ENCODE measurements around the gene SIDT2.

Gene SIDT2

GRCh38 chr11:117189941-117190544 lies 11.5 kb downstream of the SIDT2 start:
- no peak for DNase-seq

- no peak for DNase-seq
Observed at GRCh38 chr11:117191680-117192400, 13.3 kb downstream of the SIDT2 start.

- DNase-seq: no peak
Observed at GRCh38 chr11:117192401-117192875, 13.9 kb downstream of the SIDT2 start.

GRCh38 chr11:117193130-117194020 lies 14.8 kb downstream of the SIDT2 start:
- no peak for DNase-seq

- no peak for DNase-seq
Observed at GRCh38 chr11:117194267-117194666, 15.7 kb downstream of the SIDT2 start.

- DNase-seq: no peak
Observed at GRCh38 chr11:117195258-117195657, 16.7 kb downstream of the SIDT2 start.

- DNase-seq: no peak
Observed at GRCh38 chr11:117195761-117196160, 17.2 kb downstream of the SIDT2 start.

GRCh38 chr11:117197006-117197405 lies 18.5 kb downstream of the SIDT2 start:
- no peak for DNase-seq

GRCh38 chr11:117197516-117198456 lies 19.2 kb downstream of the SIDT2 start:
- no peak for DNase-seq

GRCh38 chr11:117198613-117199012 lies 20.1 kb downstream of the SIDT2 start:
- no peak for DNase-seq

GRCh38 chr11:117199053-117199915 lies 20.7 kb downstream of the SIDT2 start, which contains the start of gene TAGLN:
Gene TAGLN (plus strand): TSS chr11:117199370. CDS start chr11:117203014, 3,644 bp downstream.
- no peak for DNase-seq

GRCh38 chr11:117199916-117200812 lies 21.6 kb downstream of the SIDT2 start:
- DNase-seq: no peak

- DNase-seq: no peak
Observed at GRCh38 chr11:117200813-117201657, 22.5 kb downstream of the SIDT2 start.

GRCh38 chr11:117201658-117202305 lies 23.2 kb downstream of the SIDT2 start:
- DNase-seq: no peak

GRCh38 chr11:117202386-117203068 lies 24.0 kb downstream of the SIDT2 start:
- no peak for DNase-seq

- DNase-seq: no peak
Observed at GRCh38 chr11:117203069-117203407, 24.5 kb downstream of the SIDT2 start.

- DNase-seq: no peak
Observed at GRCh38 chr11:117204283-117205080, 25.9 kb downstream of the SIDT2 start.
